PFSK-1 (cell line): ENCODE results near the gene IFT122. TPM values are rescaled to one million over a fixed set of nuclear protein-coding genes. Genes with fewer than 3 reads are reported as not detected.

Experiments
- FOXP2 ChIP-seq: optimal IDR thresholded peaks from 2 replicates; pipeline ENCODE3; 2011; ENCODE audit warnings: borderline replicate concordance, control low read depth, inconsistent platforms; ENCODE audit not compliant: insufficient read depth; ENCODE audit errors: extremely low read length, extremely low read depth
- POLR2AphosphoS5 ChIP-seq: IDR thresholded peaks from 2 replicates; pipeline ENCODE4 v1.6.1; 2012; ENCODE audit warnings: low read depth, mild to moderate bottlenecking, control low read depth, low read length, moderate library complexity
- SIN3A ChIP-seq: IDR thresholded peaks from 2 replicates; pipeline ENCODE4 v1.6.1; 2012; ENCODE audit warnings: mild to moderate bottlenecking, low read length, moderate library complexity, borderline replicate concordance; ENCODE audit not compliant: insufficient read depth
- TAF1 ChIP-seq: IDR thresholded peaks from 2 replicates; pipeline ENCODE4 v1.6.1; 2012; ENCODE audit warnings: low read length, control low read depth, borderline replicate concordance; ENCODE audit not compliant: insufficient read depth
- polyA plus RNA-seq: library from polyadenylated mRNA; unstranded; fragments of >200 nt; gene quantifications from one replicate; pipeline ENCODE4 v1.2.1, GENCODE V29; 2012; ENCODE audit warnings: low read depth, missing spikeins; ENCODE audit not compliant: insufficient read length
- TF ChIP-seq, protein P1 (sequence below), 2 experiments: IDR thresholded peaks; 2 replicates each; pipeline versions ENCODE4 v1.6.1 to v1.8.0; 2011 to 2012; ENCODE audit warnings: low read depth in 2 of 2, low read length in 2 of 2, control low read depth in 1 of 2, inconsistent platforms in 1 of 2, mild to moderate bottlenecking in 1 of 2, moderate library complexity in 1 of 2; ENCODE audit not compliant: insufficient read depth in 1 of 2

IFT122 gene, protein sequence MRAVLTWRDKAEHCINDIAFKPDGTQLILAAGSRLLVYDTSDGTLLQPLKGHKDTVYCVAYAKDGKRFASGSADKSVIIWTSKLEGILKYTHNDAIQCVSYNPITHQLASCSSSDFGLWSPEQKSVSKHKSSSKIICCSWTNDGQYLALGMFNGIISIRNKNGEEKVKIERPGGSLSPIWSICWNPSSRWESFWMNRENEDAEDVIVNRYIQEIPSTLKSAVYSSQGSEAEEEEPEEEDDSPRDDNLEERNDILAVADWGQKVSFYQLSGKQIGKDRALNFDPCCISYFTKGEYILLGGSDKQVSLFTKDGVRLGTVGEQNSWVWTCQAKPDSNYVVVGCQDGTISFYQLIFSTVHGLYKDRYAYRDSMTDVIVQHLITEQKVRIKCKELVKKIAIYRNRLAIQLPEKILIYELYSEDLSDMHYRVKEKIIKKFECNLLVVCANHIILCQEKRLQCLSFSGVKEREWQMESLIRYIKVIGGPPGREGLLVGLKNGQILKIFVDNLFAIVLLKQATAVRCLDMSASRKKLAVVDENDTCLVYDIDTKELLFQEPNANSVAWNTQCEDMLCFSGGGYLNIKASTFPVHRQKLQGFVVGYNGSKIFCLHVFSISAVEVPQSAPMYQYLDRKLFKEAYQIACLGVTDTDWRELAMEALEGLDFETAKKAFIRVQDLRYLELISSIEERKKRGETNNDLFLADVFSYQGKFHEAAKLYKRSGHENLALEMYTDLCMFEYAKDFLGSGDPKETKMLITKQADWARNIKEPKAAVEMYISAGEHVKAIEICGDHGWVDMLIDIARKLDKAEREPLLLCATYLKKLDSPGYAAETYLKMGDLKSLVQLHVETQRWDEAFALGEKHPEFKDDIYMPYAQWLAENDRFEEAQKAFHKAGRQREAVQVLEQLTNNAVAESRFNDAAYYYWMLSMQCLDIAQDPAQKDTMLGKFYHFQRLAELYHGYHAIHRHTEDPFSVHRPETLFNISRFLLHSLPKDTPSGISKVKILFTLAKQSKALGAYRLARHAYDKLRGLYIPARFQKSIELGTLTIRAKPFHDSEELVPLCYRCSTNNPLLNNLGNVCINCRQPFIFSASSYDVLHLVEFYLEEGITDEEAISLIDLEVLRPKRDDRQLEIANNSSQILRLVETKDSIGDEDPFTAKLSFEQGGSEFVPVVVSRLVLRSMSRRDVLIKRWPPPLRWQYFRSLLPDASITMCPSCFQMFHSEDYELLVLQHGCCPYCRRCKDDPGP
- polyA plus RNA-seq = 9.2 TPM

DNA sequence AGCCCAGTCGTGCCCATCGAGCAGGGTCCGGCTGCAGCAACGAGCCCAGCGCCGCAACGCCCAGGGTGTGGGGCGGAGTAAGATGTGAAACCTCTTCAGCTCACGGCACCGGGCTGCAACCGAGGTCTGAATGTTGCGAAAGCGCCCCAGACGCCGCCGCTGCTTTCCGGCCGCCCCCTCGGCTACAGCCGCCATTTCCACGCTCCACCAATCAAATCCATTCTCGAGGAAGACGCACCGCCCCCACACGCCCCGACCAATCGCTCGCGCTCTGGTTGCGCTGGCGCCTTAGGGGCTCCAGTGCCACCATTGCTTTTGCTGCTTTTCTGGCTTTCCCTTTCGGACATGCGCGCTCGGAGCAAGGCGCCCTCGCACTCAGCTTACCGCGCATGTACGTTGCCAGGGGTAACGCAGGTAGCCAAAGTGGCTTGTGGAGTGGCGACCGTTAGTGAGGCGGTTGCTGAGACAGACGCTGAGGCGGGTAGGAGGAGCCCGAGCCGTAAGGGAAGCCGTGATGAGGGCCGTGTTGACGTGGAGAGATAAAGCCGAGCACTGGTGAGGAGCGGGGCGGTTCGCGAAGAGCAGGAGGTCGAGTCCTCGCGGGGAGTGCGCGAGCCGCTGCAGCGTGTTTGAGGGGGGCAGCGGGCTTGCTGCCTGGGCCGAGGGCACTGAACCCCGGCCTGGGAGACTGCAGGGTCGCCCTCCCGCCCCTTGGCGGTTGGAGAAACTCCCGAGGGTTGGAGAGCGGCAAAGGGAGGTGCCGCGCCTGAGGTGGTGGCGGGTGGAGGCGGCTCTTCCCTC lies at the start of gene IFT122, which contains the start of gene MBD4:
IFT122 (plus strand) TSS at position 408 of the 801 bp plus-strand sequence; CDS start at position 515, 107 bp downstream.
MBD4 (minus strand) TSS at position 132 of the 801 bp plus-strand sequence; CDS start at position 17, 115 bp downstream.
- peak; percentile 83 for TF ChIP-seq TAF1
- peak; percentile 44 for TF ChIP-seq POLR2AphosphoS5
- TF ChIP-seq, protein P1, sequence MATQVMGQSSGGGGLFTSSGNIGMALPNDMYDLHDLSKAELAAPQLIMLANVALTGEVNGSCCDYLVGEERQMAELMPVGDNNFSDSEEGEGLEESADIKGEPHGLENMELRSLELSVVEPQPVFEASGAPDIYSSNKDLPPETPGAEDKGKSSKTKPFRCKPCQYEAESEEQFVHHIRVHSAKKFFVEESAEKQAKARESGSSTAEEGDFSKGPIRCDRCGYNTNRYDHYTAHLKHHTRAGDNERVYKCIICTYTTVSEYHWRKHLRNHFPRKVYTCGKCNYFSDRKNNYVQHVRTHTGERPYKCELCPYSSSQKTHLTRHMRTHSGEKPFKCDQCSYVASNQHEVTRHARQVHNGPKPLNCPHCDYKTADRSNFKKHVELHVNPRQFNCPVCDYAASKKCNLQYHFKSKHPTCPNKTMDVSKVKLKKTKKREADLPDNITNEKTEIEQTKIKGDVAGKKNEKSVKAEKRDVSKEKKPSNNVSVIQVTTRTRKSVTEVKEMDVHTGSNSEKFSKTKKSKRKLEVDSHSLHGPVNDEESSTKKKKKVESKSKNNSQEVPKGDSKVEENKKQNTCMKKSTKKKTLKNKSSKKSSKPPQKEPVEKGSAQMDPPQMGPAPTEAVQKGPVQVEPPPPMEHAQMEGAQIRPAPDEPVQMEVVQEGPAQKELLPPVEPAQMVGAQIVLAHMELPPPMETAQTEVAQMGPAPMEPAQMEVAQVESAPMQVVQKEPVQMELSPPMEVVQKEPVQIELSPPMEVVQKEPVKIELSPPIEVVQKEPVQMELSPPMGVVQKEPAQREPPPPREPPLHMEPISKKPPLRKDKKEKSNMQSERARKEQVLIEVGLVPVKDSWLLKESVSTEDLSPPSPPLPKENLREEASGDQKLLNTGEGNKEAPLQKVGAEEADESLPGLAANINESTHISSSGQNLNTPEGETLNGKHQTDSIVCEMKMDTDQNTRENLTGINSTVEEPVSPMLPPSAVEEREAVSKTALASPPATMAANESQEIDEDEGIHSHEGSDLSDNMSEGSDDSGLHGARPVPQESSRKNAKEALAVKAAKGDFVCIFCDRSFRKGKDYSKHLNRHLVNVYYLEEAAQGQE (IDR thresholded peaks at IDR 0.05; ENCODE audit: insufficient read depth in 1 of 2, low read depth in 2 of 2, low read length in 2 of 2) = peak in 1 of 2 experiments; percentile 41; a peak in 1 of 4 replicates
- TF ChIP-seq FOXP2 = peak; percentile 76
- peak; percentile 85; the same call in 1 of the 2 replicates for TF ChIP-seq SIN3A

DNA sequence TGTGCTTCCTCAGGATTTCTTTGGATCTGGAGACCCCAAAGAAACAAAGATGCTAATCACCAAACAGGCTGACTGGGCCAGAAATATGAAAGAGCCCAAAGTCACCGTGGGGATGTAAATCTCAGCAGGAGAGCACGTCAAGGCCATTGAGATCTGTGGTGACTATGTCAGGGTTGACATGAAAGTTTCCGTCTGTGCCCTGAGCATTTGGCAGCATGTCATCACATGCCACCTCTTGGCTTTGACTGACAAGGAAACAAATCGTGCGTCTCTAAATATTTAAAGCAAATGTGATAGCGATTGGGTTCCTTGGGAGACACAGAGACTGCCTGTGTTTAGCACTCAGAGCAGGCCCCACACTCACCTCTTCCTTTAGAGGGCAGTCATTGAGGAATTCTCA lies 46.8 kb upstream of the IFT122 start:
- TF ChIP-seq, protein P1 (IDR thresholded peaks at IDR 0.05; ENCODE audit: insufficient read depth in 1 of 2, low read depth in 2 of 2, low read length in 2 of 2) = no peak
- no peak for TF ChIP-seq FOXP2
- TF ChIP-seq TAF1 = no peak
- no peak for TF ChIP-seq SIN3A
- no peak for TF ChIP-seq POLR2AphosphoS5

DNA sequence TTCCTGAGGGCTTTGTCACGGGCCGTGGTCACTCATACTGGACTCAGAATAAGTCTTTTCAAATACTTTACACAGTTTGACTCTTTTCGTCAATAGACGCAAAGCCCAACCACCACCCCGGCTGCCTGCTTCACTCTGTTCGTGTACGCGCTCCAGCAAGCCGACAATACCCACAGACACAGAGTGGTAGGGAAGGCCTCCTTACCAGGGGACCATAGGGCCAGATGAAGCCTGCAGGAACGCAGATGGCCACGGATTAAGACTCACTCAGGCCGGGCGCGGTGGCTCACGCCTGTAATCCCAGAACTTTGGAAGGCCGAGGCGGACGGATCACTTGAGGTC lies 41.2 kb upstream of the IFT122 start:
- TF ChIP-seq TAF1 (no peak), SIN3A (no peak), POLR2AphosphoS5 (no peak), FOXP2 (no peak)
- TF ChIP-seq, protein P1 (IDR thresholded peaks at IDR 0.05; ENCODE audit: insufficient read depth in 1 of 2, low read depth in 2 of 2, low read length in 2 of 2) = no peak

DNA sequence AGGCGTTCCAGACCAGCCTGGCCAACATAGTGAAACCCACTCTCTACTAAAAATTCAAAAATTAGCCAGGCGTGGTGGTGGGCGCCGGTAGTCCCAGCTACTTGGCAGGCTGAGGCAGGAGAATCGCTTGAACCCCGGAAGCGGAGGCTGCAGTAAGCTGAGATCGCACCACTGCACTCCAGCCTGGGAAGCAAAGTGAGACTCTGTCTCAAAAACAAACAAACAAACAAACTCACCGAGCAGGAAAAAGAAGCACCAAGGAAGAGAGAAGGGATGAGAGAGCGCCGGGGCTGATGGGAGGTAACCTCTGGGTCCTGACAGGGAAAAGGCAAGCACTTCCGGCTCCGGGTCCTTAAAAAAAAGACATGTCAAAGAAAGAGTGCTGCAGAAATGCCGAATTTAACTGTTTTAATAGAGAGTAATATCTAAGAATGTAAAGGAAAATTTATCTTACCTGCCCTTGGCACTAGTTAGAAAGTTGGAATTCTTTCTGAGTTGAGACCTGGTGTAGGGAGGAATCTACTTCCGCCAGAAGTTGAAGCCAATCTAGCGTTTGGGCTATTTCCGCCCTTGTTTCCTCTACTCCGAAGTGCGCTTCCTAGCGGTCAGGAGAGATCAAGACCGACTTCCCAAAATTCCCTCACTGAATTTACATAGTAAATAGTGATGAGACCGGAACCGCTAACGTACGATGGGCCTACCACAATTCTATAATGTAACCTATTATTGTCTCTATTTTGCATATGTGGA lies 40.7 kb upstream of the IFT122 start:
- TF ChIP-seq SIN3A = no peak
- TF ChIP-seq, protein P1 (IDR thresholded peaks at IDR 0.05; ENCODE audit: insufficient read depth in 1 of 2, low read depth in 2 of 2, low read length in 2 of 2) = no peak
- peak; percentile 4; the same call in 1 of the 2 replicates for TF ChIP-seq TAF1
- TF ChIP-seq POLR2AphosphoS5 = peak; percentile 57; the same call in 1 of the 2 replicates
- TF ChIP-seq FOXP2 = no peak
